SK-N-SH (cell line): ENCODE data around the gene ICA1. TPM values are rescaled to one million over a fixed set of nuclear protein-coding genes. Genes with fewer than 3 reads are reported as not detected.

Experiments
- CTCF ChIA-PET: fragments of 300-600, 350-600 bp; formaldehyde crosslinking; extraction: SDS; loops from one replicate; lab custom pipeline; 2021; lab: Yijun Ruan, JAX
- POLR2A ChIA-PET: fragments of 350-600 bp; sonication (Branson Sonifier 250); formaldehyde crosslinking; extraction: SDS; loops from one replicate; lab custom pipeline; 2020; ENCODE audit warnings: antibody characterized with exemption, inconsistent platforms; lab: Yijun Ruan, JAX
- DNase-seq: peaks from one replicate; pipeline ENCODE4 v3.0.0; 2012
- H2AFZ ChIP-seq: fragments of 200-600 bp; sonication (generic); 2 replicates; pipeline ENCODE4 v1.8.1; 2016; ENCODE audit warnings: antibody characterized with exemption, mild to moderate bottlenecking, low read depth
- H3F3A ChIP-seq: fragments of 200-600 bp; sonication (generic); replicated peaks from 2 replicates; pipeline ENCODE3; 2016; ENCODE audit warnings: antibody characterized with exemption, mild to moderate bottlenecking; ENCODE audit not compliant: insufficient read depth
- H3K27ac ChIP-seq, 2 experiments: fragments of 200-500 bp in 1 of 2; fragments of 200-600 bp in 1 of 2; sonication (Bioruptor generic) in 1 of 2; sonication (generic), shearing (Covaris generic) in 1 of 2; 2 replicates each; pipeline versions ENCODE4 v1.5.1 to v1.6.1; 2014 to 2016; ENCODE audit warnings: low read depth in 2 of 2, inconsistent platforms in 1 of 2, low read length in 1 of 2, mild to moderate bottlenecking in 1 of 2, mixed read lengths in 1 of 2
- H3K27me3 ChIP-seq: fragments of 200-600 bp; sonication (generic), shearing (Covaris generic); 2 replicates; pipeline ENCODE4 v1.6.1; 2016; ENCODE audit warnings: mixed run types; ENCODE audit not compliant: insufficient read depth
- H3K36me3 ChIP-seq, 2 experiments: fragments of 200-500 bp in 1 of 2; fragments of 200-600 bp in 1 of 2; sonication (Bioruptor generic) in 1 of 2; sonication (generic) in 1 of 2; replicated peaks in 1 of 2; 2 replicates each; pipeline versions ENCODE3 to v1.5.1; 2014 to 2016; ENCODE audit warnings: low read length in 1 of 2, mild to moderate bottlenecking in 1 of 2; ENCODE audit not compliant: insufficient read depth in 2 of 2, control insufficient read depth in 1 of 2
- H3K4me1 ChIP-seq, 2 experiments: fragments of 200-500 bp in 1 of 2; fragments of 200-600 bp in 1 of 2; sonication (Bioruptor generic) in 1 of 2; sonication (generic), shearing (Covaris generic) in 1 of 2; 2 replicates each; pipeline versions ENCODE4 v1.5.1 to v1.6.1; 2014 to 2016; ENCODE audit warnings: low read depth in 1 of 2, low read length in 1 of 2, mixed run types in 1 of 2; ENCODE audit not compliant: insufficient read depth in 2 of 2, control insufficient read depth in 1 of 2
- H3K4me2 ChIP-seq: fragments of 200-600 bp; sonication (generic), shearing (Covaris generic); 2 replicates; pipeline ENCODE4 v1.6.1; 2017; ENCODE audit warnings: mixed run types
- H3K4me3 ChIP-seq, 2 experiments: fragments of 200-500 bp in 1 of 2; fragments of 200-600 bp in 1 of 2; sonication (Bioruptor generic) in 1 of 2; sonication (generic), shearing (Covaris generic) in 1 of 2; 2 replicates each; pipeline versions ENCODE4 v1.5.1 to v1.8.1; 2014 to 2016; ENCODE audit warnings: low read depth in 2 of 2, inconsistent platforms in 1 of 2, low read length in 1 of 2, mild to moderate bottlenecking in 1 of 2, mixed read lengths in 1 of 2, moderate library complexity in 1 of 2
- H3K79me2 ChIP-seq: fragments of 200-600 bp; sonication (generic); 2 replicates; pipeline ENCODE4 v1.8.1; 2017; ENCODE audit warnings: mild to moderate bottlenecking; ENCODE audit not compliant: insufficient read depth
- H3K9ac ChIP-seq: fragments of 200-600 bp; sonication (generic); 2 replicates; pipeline ENCODE4 v1.6.1; 2017; ENCODE audit warnings: mixed run types
- H3K9me2 ChIP-seq: fragments of 200-600 bp; sonication (generic); 2 replicates; pipeline ENCODE4 v1.6.1; 2017; ENCODE audit warnings: mixed run types
- H3K9me3 ChIP-seq: fragments of 200-600 bp; sonication (generic); 2 replicates; pipeline ENCODE4 v1.6.1; 2017; ENCODE audit warnings: mixed run types, mild to moderate bottlenecking, moderate library complexity
- H4K20me1 ChIP-seq: fragments of 200-600 bp; sonication (generic); 2 replicates; pipeline ENCODE4 v1.6.1; 2017; ENCODE audit warnings: mild to moderate bottlenecking, mixed run types; ENCODE audit not compliant: insufficient read depth
- CHD2 ChIP-seq: fragments of 150-350 bp; IDR thresholded peaks from 2 replicates; pipeline ENCODE4 v1.6.1; 2018; ENCODE audit warnings: low read length; ENCODE audit not compliant: partially characterized antibody
- CTCF ChIP-seq: fragments of 200-600 bp; sonication (generic); IDR thresholded peaks from 2 replicates; pipeline ENCODE4 v1.6.1; 2017; ENCODE audit warnings: antibody characterized with exemption, mild to moderate bottlenecking, moderate library complexity
- ELF1 ChIP-seq: IDR thresholded peaks from 2 replicates; pipeline ENCODE4 v1.4.0; 2012
- FOSL2 ChIP-seq: IDR thresholded peaks from 2 replicates; pipeline ENCODE4 v1.4.0; 2012; ENCODE audit warnings: low read depth, mild to moderate bottlenecking, moderate library complexity, borderline replicate concordance
- FOXM1 ChIP-seq: IDR thresholded peaks from 2 replicates; pipeline ENCODE4 v1.4.0; 2012; ENCODE audit warnings: low read depth, mild to moderate bottlenecking
- IRF3 ChIP-seq: fragments of 150-350 bp; IDR thresholded peaks from 2 replicates; pipeline ENCODE4 v1.6.1; 2016; ENCODE audit warnings: mild to moderate bottlenecking, low read depth, low read length
- JUND ChIP-seq: IDR thresholded peaks from 2 replicates; pipeline ENCODE4 v1.4.0; 2012
- MAX ChIP-seq: IDR thresholded peaks from 2 replicates; pipeline ENCODE4 v1.4.0; 2012; ENCODE audit warnings: low read depth
- MEF2A ChIP-seq: IDR thresholded peaks from 2 replicates; pipeline ENCODE4 v1.4.0; 2012; ENCODE audit warnings: low read depth, borderline replicate concordance
- NFIC ChIP-seq: IDR thresholded peaks from 2 replicates; pipeline ENCODE4 v1.4.0; 2012; ENCODE audit warnings: borderline replicate concordance
- RFX5 ChIP-seq: IDR thresholded peaks from 2 replicates; pipeline ENCODE4 v1.6.1; 2012; ENCODE audit warnings: mild to moderate bottlenecking, improper control_type of control experiment, low read length
- SIN3A ChIP-seq: IDR thresholded peaks from 2 replicates; pipeline ENCODE4 v1.6.1; 2012; ENCODE audit warnings: low read depth, mild to moderate bottlenecking, low read length, moderate library complexity, borderline replicate concordance
- SMC3 ChIP-seq: IDR thresholded peaks from 2 replicates; pipeline ENCODE4 v1.6.1; 2012; ENCODE audit warnings: low read depth, low read length, improper control_type of control experiment
- TCF12 ChIP-seq: IDR thresholded peaks from 2 replicates; pipeline ENCODE4 v1.4.0; 2012
- YY1 ChIP-seq: IDR thresholded peaks from 2 replicates; pipeline ENCODE4 v1.4.0; 2012; ENCODE audit warnings: low read depth, mild to moderate bottlenecking
- ZBTB33 ChIP-seq: IDR thresholded peaks from 2 replicates; pipeline ENCODE4 v1.4.0; 2012; ENCODE audit warnings: low read depth, borderline replicate concordance
- WGBS: methylation state at CpG from one replicate; pipeline ENCODE4 v1.1.6; 2017; ENCODE audit warnings: low lambda C conversion rate; 5-methylcytosine and 5-hydroxymethylcytosine counted together
- polyA plus RNA-seq, 3 experiments: library from polyadenylated mRNA; depleted of rRNA; stranded (reverse); fragments of >200 nt; gene quantifications; 2 replicates each; pipeline ENCODE4 v1.2.3, GENCODE V29; 2012

The ICA1 gene
- polyA plus RNA-seq, 1 of the 3 experiments (the other 2 are of a cell fraction): 2.4 TPM

GRCh38 chr7:8282871-8283270 lies 20.9 kb upstream of the ICA1 start:
- 46% methylated on average over 2 of the region's 2 CpGs for WGBS
- peaks cover 0 to 21% of the 10 kb centered on the region in 2 experiments; a peak in 2 of 4 replicates for H3K4me1 ChIP-seq
- CTCF ChIA-PET: no interaction called here

More at GRCh38 chr7:8282871-8283270, 20.9 kb upstream of the ICA1 start:
- Histone ChIP-seq H3K9me2 (no peaks in the 10 kb centered on the region), H3K36me3 (no peaks in the 10 kb centered on the region), H2AFZ (no peak overlapping the region), H3K27ac (no peak overlapping the region), H4K20me1 (no peaks in the 10 kb centered on the region), H3K79me2 (no peaks in the 10 kb centered on the region), H3K9ac (no peak overlapping the region), H3K27me3 (no peaks in the 10 kb centered on the region), H3F3A (no peaks in the 10 kb centered on the region), H3K9me3 (no peaks in the 10 kb centered on the region), H3K4me3 (no peak overlapping the region), H3K4me2 (no peak overlapping the region)
- no peak for DNase-seq
- TF ChIP-seq MAX (no peak), ELF1 (no peak), CTCF (no peak), JUND (no peak), RFX5 (no peak), SMC3 (no peak), TCF12 (no peak), FOSL2 (no peak), SIN3A (no peak), IRF3 (no peak), MEF2A (no peak), ZBTB33 (no peak), CHD2 (no peak), NFIC (no peak), YY1 (no peak), FOXM1 (no peak)
- POLR2A ChIA-PET: no interaction called here
